ENCODE measurements around the gene IDH3A.

Gene IDH3A

DNA sequence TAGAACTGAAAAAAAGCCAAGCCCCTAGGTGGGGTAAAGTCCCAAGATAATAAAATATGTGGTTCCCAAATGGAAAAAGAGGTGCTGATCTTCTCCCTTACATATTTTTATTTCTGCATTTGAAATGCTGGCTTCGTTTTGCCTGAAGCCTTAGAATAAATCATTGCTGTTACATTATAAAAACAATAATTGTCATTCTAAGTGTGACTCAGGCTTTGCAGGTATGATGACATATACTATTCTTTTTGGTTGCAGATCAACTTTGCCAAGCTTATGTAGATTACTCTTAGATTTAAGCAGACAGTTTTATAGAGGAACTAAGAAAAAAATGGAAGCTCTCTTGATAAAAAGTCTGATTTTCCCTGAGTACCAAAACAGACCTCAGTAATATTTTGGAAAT is 7.5 kb downstream of the IDH3A start:
- DNase-seq: no peak

DNA sequence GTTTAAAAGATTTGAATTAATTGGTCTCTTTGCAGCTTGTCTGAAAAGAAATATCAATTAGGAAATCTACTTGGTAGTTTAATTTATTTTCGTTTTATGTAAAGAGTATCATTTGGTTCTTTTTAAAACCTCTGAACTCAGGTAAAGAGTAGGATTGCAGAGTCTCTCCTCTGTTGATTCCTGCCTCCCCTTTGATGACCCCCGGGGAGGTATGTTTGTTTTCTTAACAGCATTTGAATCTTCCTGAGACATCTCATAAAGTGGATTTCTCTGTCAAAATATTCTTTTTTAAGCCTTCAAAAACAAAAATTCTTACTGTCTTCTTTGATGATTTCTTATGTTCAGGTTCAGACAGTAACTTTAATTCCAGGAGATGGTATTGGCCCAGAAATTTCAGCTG is 8.0 kb downstream of the IDH3A start:
- Histone ChIP-seq H3K36me3 (peaks cover 28% of the 10 kb centered on the region), H3K4me3 (ENCODE audit: low read depth, low read length) (no peak overlapping the region), H3K27me3 (no peaks in the 10 kb centered on the region), H3K4me1 (no peaks in the 10 kb centered on the region), H3K9me3 (no peaks in the 10 kb centered on the region)
- TF ChIP-seq, protein P1, sequence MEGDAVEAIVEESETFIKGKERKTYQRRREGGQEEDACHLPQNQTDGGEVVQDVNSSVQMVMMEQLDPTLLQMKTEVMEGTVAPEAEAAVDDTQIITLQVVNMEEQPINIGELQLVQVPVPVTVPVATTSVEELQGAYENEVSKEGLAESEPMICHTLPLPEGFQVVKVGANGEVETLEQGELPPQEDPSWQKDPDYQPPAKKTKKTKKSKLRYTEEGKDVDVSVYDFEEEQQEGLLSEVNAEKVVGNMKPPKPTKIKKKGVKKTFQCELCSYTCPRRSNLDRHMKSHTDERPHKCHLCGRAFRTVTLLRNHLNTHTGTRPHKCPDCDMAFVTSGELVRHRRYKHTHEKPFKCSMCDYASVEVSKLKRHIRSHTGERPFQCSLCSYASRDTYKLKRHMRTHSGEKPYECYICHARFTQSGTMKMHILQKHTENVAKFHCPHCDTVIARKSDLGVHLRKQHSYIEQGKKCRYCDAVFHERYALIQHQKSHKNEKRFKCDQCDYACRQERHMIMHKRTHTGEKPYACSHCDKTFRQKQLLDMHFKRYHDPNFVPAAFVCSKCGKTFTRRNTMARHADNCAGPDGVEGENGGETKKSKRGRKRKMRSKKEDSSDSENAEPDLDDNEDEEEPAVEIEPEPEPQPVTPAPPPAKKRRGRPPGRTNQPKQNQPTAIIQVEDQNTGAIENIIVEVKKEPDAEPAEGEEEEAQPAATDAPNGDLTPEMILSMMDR (IDR thresholded peaks at IDR 0.05; ENCODE audit: low read depth, low read length): no peak
- no peak for DNase-seq

More for the DNA sequence above, 7.5 kb downstream of the IDH3A start:
- Histone ChIP-seq H3K36me3 (peaks cover 23% of the 10 kb centered on the region), H3K27me3 (no peaks in the 10 kb centered on the region), H3K4me3 (ENCODE audit: low read depth, low read length) (no peak overlapping the region), H3K9me3 (no peaks in the 10 kb centered on the region), H3K4me1 (no peaks in the 10 kb centered on the region)
- TF ChIP-seq, protein P1 (IDR thresholded peaks at IDR 0.05; ENCODE audit: low read depth, low read length): no peak

DNA sequence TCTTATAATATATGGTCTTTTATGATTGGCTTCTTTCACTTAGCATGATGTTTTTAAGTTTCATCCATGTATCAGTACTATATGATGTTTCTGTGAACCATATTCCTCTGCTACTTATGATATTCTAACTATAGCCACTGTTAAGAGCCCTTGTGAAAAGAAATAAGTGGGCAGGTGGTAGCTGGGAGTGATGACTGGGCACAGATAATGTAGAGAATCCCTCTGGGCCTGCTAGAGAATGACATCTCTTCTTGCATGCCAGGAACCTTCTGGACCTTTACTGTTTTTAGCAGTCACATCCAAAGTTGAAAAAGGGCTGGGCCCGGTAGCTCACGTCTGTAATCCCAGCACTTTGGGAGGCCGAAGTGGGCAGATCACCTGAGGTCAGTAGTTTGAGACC is 10.2 kb downstream of the IDH3A start:
- H3K9me3 ChIP-seq: no peaks in the 10 kb centered on the region
- no peaks in the 10 kb centered on the region for H3K4me1 ChIP-seq
- no peaks in the 10 kb centered on the region for H3K27me3 ChIP-seq
- TF ChIP-seq, protein P1 (IDR thresholded peaks at IDR 0.05; ENCODE audit: low read depth, low read length): no peak
- H3K36me3 ChIP-seq: peaks cover 36% of the 10 kb centered on the region
- DNase-seq: no peak
- no peak overlapping the region for H3K4me3 ChIP-seq (ENCODE audit: low read depth, low read length)

DNA sequence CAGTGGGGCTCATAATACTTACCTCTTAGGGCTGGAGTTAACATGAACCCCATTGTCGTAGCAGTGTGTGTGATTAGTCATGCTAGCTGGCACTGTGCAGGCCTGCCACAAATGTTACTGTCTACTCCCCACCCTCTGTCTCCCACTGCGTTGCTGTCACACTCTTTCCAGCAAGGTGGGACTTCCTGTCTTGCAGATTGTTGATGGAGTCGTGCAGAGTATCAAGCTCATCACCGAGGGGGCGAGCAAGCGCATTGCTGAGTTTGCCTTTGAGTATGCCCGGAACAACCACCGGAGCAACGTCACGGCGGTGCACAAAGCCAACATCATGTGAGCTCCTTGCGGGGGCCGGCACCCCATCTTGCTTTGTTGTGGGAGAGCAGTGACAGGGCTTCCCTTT is 12.9 kb downstream of the IDH3A start:
- H3K4me1 ChIP-seq: no peaks in the 10 kb centered on the region
- no peaks in the 10 kb centered on the region for H3K27me3 ChIP-seq
- H3K9me3 ChIP-seq: no peaks in the 10 kb centered on the region
- TF ChIP-seq, protein P1 (IDR thresholded peaks at IDR 0.05; ENCODE audit: low read depth, low read length): no peak
- no peak for DNase-seq
- no peak overlapping the region for H3K4me3 ChIP-seq (ENCODE audit: low read depth, low read length)
- peaks cover 49% of the 10 kb centered on the region for H3K36me3 ChIP-seq

- Histone ChIP-seq H3K9me3 (no peaks in the 10 kb centered on the region), H3K36me3 (peaks cover 57% of the 10 kb centered on the region), H3K27me3 (no peaks in the 10 kb centered on the region), H3K4me1 (no peaks in the 10 kb centered on the region), H3K4me3 (ENCODE audit: low read depth, low read length) (no peak overlapping the region)
- DNase-seq: no peak
- TF ChIP-seq, protein P1 (IDR thresholded peaks at IDR 0.05; ENCODE audit: low read depth, low read length): no peak
Observed at GRCh38 chr15:78164010-78164409, 14.8 kb downstream of the IDH3A start.

DNA sequence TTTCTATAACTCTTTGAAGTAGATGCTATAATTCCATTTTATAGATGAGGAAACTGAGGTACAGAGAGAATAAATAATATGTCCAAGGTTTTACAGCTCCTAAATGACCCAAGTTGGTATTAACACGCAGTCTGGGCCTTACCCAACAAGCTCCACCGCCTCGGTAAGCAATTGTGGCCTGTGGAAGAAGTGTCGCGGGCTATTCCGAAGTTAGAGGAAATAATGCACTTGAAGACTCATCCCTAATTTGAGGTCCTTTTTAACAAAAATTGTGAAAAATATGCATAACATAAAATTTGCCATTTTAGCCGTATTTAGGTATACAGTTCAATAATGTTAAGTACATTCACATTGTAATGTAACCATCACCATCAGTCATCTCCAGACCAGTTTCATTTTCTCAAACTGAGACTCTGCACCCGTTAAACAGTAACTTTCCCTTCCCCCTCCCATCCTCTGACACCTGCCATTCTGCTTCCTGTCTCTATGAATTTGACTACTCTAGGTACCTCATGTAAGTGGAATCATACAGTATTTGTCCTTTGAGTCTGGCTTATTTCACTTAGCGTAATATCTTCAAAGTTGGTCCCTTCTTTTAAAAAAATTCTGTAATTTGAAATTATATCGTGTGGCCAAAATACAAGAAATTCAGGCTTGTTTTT is 18.2 kb downstream of the IDH3A start:
- Histone ChIP-seq H3K27me3 (no peaks in the 10 kb centered on the region), H3K9me3 (no peaks in the 10 kb centered on the region), H3K36me3 (peaks cover 57% of the 10 kb centered on the region), H3K4me1 (no peaks in the 10 kb centered on the region), H3K4me3 (ENCODE audit: low read depth, low read length) (no peak overlapping the region)
- TF ChIP-seq, protein P1 (IDR thresholded peaks at IDR 0.05; ENCODE audit: low read depth, low read length): no peak
- DNase-seq: no peak
